HG03378 (cell line): ENCODE results near the gene RCN1.
"Not testable (repeated sequence)": the region's sequence is repeated elsewhere in the genome, so short reads cannot be mapped to it uniquely, and the experiment has no call there.

ENCODE experiments used
- ATAC-seq: cut with Tn5 transposase; IDR thresholded peaks from one replicate; pipeline ENCODE4 v1.9.1; 2021; ENCODE audit warnings: mild to moderate bottlenecking, moderate library complexity; ENCODE audit not compliant: unreplicated experiment

Gene RCN1

DNA sequence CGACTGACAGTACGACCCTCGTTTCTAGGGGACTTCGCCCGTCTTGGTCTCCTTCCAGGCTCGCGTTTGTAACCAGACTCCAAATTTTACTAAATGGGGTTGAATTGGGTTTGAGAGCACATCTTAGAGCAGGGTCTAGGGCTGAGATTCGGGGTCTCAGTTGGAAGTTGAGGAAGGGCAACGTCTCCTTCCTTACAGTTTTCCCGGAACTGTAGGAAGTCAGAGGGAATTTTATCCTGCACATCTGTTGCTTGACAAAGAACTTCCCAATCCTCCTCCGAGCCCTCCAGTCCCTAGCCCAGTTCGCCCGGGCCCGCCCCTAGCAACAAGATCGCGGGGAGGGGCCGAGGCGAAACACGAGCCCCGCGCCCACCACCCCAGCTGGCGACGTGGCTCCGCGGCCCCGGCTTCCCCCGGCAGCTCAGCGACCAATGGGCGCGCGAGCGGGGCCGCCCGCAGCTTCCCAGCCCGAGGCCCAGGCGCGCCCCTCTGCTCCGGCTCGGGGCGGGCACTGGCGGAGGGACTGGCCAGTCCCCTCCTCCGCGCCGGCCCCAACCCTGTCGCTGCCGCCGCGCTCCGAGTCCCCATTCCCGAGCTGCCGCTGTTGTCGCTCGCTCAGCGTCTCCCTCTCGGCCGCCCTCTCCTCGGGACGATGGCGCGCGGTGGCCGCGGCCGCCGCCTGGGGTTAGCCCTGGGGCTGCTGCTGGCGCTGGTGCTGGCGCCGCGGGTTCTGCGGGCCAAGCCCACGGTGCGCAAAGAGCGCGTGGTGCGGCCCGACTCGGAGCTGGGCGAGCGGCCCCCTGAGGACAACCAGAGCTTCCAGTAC lies at the start of gene RCN1:
TSS of gene RCN1 (plus strand) at position 530 of the 826 bp plus-strand sequence. CDS start at position 653, 123 bp downstream.
- peak; percentile 33 for ATAC-seq

DNA sequence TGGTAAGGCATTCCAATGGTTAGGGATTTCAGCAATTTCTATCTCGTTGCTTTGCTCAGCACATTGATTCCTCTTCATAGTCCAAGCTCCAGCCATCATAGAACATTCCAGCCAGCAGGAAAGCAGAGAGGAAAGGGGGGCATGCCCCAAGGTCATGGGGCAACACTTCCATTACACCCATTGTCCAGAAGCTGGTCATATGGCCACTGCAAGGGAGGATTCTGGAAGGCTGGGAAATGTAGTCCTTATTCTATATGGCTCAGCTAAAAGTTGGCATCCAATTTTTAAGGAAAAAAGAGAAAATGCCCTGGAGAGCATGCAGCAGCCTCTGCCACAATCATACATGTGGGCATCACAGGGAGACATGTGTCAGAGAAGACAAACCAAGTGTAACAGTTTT lies 47.1 kb upstream of the RCN1 start:
- ATAC-seq: no peak

DNA sequence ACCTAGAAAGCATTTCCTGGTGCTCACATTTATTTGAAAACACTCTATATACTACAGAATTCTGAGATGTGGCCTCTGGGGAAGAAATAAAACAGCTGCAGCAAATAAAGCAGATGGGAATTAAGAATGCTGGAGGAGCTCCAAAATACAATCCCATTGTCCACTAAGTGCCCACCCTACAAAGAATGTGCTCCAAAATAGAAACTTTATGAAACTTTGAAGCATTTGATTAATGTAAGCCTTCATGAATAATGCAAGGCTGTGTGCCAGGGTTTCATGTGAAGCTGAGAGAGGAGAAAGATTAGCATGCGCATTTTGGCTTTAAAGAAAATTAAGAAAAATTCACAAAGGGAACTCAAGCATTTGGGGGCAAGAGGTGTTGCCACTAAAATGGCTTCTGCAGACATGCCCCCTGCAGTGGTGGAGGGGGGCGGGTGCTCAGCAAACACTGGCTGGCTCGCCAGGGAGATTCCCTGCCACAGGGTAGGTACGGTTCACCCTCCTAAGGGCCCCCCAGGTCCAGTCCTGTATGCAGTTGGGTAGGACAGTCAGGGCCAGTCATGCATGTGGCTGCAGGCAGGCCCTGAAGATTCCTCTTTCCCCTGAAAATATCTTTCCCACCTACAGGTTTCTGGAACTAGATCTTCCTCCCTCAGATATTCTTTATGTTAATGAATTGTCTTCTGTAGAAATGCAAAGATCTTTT lies 46.6 kb upstream of the RCN1 start:
- no peak for ATAC-seq

DNA sequence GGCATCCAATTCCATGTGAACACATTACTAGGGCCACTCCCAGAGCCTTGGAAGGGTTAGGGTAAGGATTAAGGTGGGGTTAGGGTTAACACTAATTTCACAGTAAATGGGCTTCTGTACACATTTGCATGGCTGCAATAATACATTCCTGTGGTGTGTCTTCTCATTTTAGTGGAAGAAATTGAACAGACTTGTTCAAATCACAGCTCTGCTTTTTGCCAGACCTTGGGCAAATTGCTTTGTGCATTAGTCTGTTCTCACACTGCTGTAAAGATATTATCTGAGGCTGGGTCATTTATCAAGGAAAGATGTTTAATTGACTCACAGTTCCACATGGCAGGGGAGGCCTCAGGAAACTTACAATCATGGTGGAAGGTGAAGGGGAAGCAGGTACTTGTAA lies 45.4 kb upstream of the RCN1 start:
- no peak for ATAC-seq

DNA sequence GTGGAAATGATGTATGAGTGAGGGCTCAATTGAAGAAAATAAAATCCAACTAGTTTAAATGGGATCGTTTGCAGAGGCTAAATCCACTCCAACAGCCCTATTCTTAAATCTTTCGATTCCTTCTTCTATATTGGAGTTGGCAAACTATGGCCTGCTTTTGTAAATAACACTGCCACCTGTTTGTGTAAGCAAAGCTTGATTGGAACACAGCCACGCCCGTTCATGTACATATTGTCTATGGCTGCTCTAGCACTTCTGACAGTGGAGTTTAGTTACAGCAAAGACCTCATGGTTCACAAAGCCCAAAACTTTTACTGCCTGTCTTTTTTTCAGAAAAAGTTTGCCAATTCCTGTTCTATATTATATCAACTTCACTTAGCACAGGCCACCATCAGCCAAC lies 40.6 kb upstream of the RCN1 start:
- ATAC-seq: no peak

DNA sequence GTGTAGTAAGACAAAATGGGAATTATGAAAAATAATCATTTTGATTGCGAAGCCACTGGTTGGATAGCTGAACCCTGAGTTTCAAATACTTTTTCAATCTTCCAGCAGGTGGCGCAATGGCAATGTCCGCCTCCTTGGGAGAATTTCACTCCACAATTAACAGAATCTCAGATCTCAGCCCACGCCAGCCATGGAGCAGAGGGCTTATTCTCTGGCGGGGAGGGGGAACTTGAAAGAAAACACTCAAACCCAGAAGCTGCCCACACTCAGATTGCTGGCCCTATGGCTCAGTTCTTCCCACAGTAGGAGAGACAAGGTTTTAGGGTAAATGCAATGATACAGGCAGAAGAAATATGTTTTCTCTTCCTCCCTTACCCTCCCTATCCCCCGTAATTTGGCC lies 38.7 kb upstream of the RCN1 start:
- no peak for ATAC-seq

DNA sequence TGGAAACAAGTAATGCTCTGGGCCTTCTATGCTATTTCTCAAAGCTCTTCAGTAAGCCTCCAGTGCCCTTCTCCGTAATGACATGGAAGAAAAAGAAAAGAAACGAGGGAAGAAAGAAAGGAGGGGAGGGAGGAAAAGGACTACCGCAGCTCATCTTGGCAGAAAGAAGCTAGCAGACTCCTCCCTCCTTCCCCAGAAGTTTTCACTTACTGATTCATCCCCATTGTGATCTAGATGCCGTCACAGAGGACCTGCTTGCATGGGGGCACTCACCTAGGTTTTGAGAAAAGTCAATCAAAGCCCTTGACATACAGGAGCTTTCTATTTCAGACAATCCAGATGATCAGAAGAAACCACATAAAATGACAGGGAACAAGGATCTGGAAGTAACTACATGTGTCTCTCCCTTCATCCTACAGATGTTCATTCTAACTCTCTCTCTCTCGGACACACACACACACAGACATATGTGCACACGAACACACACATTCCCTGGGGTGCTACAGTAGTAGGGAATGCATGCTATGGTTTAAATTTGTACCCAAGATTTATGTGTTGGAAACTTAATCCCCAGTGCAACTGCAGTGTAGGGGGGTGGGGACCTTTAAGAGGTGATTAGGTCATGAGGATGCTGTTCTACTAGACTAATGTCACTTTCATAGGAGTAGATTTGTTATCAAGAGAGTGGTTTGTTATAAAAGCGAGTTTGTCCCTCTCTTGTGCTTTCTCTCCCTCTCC lies 37.6 kb upstream of the RCN1 start:
- no peak for ATAC-seq

DNA sequence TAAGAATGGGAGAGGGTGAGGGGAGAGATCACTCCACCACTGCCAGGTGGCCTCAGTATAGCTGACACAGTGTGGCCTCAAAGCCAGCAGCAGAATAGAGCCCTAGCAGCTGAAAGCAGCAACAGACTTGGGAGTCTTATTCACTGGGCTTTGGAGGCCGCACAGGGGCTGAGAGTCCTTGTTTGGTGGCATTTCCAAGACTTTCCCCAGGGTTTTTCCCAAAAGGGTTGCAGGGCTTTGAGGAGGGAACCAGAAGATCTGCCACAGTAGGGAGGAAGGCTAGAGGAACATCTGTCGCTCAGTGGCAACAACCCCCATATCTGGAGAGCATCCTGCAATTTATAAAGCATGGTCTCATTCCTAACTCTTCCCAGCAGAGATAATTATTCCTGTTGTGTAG lies 35.0 kb upstream of the RCN1 start:
- no peak for ATAC-seq

DNA sequence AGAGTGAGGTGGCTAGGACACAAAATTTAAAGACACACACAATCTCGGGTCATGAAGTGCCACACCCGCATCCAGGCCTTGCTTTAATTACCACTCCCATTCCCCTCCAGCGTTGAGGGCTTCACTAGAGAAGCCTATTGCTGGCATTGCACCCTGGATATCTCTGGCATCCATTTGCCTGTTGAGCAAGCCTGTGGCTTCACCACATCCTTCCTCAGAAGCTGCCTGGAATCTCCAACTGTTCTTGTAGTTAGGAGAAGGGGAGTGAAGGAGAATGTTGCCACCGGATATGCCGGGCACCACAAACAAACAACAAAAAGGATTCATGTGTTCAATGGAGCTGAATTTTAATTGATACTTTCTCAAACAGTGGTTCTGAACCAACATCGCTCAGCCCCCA lies 34.4 kb upstream of the RCN1 start:
- no peak for ATAC-seq

DNA sequence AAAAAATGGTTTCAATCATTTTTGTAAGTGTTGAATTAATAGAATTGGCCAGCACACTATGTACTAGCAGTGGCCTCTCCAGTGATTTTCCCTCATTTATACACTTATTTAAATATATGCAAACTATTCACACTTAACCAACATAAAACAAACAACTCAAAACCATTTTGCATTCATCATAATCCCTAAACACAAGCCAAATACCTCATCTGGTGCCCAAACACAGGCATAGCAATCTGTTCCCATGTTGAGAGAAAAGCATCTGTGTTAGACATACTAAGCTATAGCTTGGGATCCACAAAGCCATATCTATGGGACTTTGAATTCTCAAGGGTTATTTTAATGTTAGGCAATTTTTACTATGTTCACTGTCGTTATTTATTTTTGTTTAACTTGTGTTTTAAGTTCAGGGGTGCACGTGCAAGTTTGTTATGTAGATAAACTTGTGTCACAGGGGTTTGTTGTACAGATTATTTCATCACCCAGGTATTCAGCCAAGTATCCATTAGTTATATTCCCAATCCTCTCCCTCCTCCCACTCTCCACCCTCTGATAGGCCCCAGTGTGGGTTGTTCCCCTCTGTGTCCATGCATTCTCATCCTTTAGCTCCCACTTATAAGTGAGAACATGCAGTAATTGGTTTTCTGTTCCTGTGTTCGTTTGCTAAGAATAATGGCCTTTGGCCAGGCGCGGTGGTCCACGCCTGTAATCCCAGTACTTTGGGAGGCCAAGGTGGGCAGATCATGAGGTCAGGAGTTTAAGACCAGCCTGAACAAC lies 31.0 kb upstream of the RCN1 start:
- ATAC-seq: no peak

DNA sequence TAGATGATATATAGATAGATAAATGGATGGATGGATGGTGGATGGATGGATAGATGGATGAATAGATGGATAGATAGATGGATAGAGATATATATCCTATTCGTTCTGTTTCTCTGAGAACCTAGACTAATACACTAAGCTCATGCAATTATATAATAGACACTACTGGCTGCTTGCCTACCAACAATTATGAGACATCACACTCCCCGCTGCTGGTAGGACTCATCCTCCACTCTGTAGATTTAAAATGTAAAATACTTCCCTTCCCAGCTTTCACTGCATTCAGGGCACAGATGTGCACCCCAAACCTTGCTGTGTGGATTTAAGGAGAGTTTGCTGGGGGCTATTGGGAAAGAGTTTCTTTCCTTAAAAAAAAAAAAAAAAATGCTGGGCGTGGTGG lies 28.3 kb upstream of the RCN1 start:
- no peak for ATAC-seq

DNA sequence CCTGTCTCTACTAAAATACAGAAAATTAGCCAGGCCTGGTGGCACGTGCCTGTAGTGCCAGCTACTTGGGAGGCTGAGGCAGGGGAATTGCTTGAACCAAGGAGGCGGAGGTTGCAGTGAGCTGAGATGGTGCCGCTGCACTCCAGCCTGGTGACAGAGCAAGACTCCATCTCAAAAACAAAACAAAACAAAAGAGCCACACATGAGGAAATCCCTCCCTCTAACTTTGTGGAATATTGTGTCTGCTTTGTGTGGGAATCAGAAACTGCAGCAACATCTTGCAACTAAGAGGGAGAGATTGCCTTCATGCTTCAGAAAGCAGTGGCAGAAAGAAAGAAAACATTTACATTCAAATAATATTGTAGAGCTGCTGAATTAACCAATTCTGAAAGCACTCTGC lies 27.8 kb upstream of the RCN1 start:
- not testable (repeated sequence) for ATAC-seq

DNA sequence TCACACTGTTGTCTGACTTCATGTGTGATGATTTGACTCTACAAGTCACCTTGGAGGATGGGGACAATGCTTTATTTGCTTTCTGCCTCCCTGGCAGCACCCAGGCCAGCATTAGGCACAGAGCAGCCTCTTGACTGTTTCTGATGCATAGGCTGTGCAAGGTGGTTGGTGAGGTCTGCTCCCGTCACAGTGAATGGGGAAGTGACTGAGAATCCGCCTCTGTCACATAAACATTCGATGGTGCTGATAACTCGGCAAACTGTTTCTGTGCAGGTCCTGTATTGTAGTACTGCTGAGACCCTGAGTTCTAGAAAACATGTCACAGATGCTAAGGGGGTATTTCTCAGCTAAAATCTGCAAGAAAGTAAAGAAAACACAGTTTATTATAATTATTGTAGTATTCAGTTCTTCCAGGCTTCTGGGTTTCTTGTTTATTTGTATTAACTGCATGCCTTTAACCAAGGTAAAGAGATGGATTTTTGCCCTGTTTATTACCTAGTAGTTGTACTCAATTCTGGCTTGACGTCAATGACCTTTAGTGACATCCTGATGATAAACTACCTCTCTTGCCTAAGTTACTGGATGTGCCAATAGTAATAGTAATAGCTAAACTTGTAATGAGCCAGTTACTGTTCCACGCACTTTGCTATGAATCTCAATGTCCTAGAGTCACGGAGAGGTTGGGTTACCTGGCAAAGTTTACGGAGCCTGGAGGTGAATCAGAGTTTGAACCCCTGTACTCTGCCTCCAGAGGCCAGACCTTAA lies 24.8 kb upstream of the RCN1 start:
- no peak for ATAC-seq

DNA sequence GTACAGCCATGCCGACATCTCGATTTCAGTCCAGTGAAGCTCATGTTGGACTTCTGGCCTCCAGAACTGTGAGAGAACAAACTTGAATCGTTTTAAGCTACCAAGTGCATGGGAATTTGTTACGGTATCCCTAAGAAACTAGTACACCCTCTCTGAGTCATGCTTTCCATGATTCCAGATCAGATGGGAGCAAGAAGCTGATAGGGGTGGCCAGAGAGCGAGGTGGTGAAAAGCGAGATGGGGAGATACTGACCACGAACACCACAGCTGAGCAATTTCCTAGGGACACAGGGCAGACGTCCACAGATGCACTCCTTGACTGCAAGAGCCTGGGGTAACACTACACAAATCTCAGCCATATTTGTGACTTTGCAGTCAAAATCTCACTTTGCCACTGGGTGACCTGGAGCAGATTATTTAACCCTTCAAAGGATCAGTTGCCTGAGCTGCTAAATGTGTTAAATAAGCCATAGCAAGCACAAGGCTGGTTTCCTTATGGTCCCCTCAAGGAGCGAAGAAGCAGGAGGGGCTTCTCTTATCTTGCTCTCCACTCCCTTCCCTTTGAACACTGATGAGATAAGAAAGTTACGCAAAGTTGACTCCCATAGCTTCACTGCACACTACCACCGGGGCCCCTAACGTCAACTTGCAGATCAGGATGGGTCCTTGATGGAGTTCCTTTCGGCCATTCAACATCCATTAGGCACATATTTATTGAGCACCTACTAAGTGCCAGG lies 22.6 kb upstream of the RCN1 start:
- ATAC-seq: no peak

DNA sequence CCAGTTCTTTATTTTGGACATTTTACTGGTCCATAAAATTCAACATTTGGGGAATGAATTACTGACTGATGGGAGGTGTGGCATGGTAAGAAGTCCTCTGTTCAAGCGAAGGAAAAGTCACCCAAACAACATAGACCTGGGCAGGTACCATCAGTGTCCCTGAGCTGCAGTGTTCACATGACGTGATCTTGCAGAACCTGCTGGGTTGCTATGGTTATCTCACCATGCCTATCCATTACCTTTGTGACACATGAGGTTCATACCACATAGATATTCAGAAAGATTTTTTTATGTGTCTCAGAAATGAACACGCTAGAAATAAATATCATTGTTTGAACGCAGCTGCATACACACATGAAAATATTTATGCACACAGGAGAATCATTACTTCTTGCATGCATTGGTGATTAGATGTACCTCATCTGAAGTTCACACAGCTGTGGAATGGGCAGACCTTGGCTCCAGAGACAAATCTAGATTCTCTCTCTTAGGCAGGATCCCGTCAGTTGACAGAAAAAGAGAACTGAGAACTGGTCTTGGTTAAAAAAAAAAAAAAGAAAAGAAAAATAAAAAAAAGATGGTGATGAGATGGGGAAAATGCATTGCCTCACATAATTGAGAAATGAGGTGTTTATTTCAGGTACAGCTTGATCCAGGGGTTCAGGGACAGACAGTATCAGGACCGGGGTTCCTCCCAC lies 21.4 kb upstream of the RCN1 start:
- peak; percentile 78 for ATAC-seq

DNA sequence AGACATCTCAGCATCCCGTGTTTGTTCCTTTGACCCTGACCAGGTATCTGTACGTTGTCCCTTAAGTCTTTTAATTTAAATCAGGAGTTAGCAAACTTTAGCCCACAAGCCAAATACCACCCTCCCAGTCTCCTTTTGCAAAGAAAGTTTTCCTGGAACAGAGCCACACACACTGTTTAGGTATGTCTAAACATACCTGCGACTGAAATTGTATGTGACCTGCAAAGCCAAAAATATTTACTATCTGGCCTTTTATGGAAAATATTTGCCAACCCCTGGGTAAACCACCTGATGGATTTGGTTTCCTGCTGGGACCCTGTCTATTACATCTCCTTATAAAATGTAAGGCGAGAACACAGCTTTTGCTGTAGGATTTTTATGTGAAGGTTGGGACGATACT lies 20.2 kb upstream of the RCN1 start:
- ATAC-seq: no peak

DNA sequence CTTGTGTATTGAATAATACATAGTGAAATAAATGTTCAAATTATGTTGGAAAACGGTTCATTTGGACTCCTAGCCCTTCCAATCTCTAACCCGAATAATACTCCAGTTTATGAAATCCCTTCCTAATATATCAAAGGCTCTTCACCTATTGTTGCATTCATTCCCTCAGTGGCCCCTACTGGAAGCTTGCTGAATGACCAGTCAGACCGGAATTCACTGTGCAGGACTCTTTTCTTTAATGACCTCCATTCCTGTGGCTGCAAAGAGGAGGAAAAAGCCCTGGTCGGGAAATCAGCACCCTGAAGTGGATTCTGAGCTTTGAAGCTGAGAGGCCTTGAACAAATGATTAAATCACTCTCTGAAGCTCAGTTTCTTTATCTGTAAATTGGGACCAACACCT lies 19.1 kb upstream of the RCN1 start:
- no peak for ATAC-seq

DNA sequence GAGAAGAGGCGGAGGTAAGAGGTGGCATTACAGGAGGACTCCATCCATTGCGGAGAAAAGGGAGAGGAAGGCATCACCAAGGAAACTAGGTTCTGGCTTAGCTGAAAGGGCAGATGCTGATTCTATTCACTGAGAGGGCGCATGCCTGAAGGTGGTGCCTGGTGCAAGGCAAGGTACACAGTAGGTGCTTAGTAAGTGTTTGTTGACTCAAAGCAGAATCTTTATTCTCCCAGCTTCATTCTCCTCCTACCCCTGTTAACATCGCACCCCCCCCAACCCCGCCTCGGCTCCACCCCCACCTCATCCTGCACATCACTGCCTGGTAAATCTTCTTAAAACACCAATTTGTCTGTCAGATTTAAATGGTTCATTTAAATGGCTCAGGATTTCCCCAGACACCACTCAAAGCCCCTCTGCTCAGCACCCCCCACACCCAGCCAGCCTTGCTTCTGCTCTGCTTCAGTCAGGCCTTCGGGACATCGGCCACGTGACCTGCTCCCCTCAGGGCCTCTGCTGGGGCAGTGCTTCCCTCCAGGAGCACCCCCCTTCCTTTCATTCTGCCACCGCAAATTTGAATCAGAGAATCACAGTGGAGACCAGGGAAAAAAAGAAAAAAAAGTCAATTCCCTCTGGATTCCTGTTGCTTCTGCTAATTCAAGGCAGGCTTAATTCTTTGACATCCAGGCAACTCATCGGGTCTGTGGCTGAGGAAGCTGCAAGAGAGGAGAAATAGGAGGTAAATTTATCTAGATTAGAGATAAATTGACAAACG lies 17.8 kb upstream of the RCN1 start:
- ATAC-seq: no peak
